ENCODE measurements around the gene PLA2G4B.

The PLA2G4B gene

DNA sequence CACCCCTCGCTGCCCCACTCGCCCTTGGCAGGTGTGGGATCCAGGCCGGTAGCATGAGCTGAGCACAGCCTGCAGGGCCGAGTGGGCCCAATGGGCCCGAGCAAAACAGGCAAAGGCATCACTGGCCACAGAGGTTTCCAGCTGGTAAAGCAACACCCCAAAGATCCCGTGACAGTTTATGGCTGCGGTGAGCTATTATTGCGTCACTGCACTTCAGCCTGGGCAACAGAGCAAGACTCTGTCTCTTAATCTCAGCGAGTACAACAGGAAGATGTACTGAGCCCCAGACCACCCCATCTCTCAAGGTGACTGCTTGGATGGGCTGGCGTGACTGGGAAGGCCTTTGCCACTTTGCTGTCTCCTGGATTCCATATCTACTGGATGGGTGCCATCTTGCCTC lies 6.4 kb upstream of the PLA2G4B start:
- no peak overlapping the region for H3K4me3 ChIP-seq (ENCODE audit: low read depth, low read length)
- no peaks in the 10 kb centered on the region for H3K9me3 ChIP-seq (ENCODE audit: severe bottlenecking)
- no peaks in the 10 kb centered on the region; the same call in 1 of the 2 replicates for H3K36me3 ChIP-seq
- DNase-seq: no peak
- TF ChIP-seq, protein P1, sequence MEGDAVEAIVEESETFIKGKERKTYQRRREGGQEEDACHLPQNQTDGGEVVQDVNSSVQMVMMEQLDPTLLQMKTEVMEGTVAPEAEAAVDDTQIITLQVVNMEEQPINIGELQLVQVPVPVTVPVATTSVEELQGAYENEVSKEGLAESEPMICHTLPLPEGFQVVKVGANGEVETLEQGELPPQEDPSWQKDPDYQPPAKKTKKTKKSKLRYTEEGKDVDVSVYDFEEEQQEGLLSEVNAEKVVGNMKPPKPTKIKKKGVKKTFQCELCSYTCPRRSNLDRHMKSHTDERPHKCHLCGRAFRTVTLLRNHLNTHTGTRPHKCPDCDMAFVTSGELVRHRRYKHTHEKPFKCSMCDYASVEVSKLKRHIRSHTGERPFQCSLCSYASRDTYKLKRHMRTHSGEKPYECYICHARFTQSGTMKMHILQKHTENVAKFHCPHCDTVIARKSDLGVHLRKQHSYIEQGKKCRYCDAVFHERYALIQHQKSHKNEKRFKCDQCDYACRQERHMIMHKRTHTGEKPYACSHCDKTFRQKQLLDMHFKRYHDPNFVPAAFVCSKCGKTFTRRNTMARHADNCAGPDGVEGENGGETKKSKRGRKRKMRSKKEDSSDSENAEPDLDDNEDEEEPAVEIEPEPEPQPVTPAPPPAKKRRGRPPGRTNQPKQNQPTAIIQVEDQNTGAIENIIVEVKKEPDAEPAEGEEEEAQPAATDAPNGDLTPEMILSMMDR (IDR thresholded peaks at IDR 0.05; ENCODE audit: low read depth, low read length): no peak
- H3K27ac ChIP-seq: no peak overlapping the region
- no peaks in the 10 kb centered on the region for H3K27me3 ChIP-seq (ENCODE audit: insufficient read depth, low read depth, severe bottlenecking)

DNA sequence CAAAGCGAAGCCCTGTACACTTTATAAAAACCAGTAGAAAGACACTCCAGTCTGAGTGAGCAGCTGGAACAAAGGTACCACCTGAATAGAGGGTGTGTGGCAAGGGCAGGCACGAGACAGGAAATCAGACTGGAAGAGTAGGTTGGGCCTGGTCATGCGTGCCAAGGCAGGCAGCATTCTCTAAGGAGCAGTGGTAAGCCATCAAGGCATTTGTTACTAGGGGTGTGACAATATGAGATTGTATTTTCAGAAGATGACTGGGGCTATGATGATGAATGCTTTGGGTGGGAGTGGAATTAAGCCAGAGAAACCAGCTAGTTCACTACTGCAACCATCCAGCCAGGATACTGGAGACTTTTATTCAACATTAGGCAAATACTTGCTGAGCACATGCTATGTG lies 5.8 kb upstream of the PLA2G4B start:
- TF ChIP-seq, protein P1 (IDR thresholded peaks at IDR 0.05; ENCODE audit: low read depth, low read length): no peak
- H3K27ac ChIP-seq: no peak overlapping the region
- H3K9me3 ChIP-seq (ENCODE audit: severe bottlenecking): no peaks in the 10 kb centered on the region
- H3K36me3 ChIP-seq: no peaks in the 10 kb centered on the region; the same call in 1 of the 2 replicates
- no peak overlapping the region for H3K4me3 ChIP-seq (ENCODE audit: low read depth, low read length)
- H3K27me3 ChIP-seq (ENCODE audit: insufficient read depth, low read depth, severe bottlenecking): no peaks in the 10 kb centered on the region
- no peak for DNase-seq

DNA sequence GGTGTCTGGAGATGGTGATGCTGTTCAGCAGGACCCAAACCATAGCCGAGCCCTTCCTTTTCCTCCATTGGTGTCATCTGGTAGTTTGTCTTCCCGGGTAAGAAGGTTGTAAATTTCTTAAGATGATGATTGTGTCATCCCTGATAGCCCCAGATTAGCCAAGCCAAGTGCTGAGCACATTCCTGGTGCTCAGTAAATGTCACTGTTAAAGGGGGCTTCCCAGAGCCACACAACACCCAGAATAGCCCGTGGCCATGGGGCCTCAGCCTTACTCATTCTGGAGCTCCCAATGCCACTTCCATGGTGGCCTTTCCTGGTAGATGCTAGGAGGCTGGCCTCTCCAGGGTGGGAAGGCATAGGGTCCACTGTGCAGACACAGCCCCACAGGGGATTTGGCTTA lies 4.6 kb upstream of the PLA2G4B start:
- no peaks in the 10 kb centered on the region for H3K27me3 ChIP-seq (ENCODE audit: insufficient read depth, low read depth, severe bottlenecking)
- TF ChIP-seq, protein P1 (IDR thresholded peaks at IDR 0.05; ENCODE audit: low read depth, low read length): no peak
- no peak for DNase-seq

GRCh38 chr15:41836073-41836472 lies 2.6 kb upstream of the PLA2G4B start:
- Histone ChIP-seq H3K9me3 (ENCODE audit: severe bottlenecking) (no peaks in the 10 kb centered on the region), H3K27me3 (ENCODE audit: insufficient read depth, low read depth, severe bottlenecking) (no peaks in the 10 kb centered on the region), H3K36me3 (peaks cover 5% of the 10 kb centered on the region), H3K4me3 (ENCODE audit: low read depth, low read length) (no peak overlapping the region), H3K27ac (no peak overlapping the region)
- TF ChIP-seq, protein P1 (IDR thresholded peaks at IDR 0.05; ENCODE audit: low read depth, low read length): no peak
- DNase-seq: no peak

More for the DNA sequence above, 4.6 kb upstream of the PLA2G4B start:
- H3K9me3 ChIP-seq (ENCODE audit: severe bottlenecking): no peaks in the 10 kb centered on the region
- no peak overlapping the region for H3K4me3 ChIP-seq (ENCODE audit: low read depth, low read length)
- H3K36me3 ChIP-seq: no peaks in the 10 kb centered on the region; the same call in 1 of the 2 replicates
- H3K27ac ChIP-seq: no peak overlapping the region

DNA sequence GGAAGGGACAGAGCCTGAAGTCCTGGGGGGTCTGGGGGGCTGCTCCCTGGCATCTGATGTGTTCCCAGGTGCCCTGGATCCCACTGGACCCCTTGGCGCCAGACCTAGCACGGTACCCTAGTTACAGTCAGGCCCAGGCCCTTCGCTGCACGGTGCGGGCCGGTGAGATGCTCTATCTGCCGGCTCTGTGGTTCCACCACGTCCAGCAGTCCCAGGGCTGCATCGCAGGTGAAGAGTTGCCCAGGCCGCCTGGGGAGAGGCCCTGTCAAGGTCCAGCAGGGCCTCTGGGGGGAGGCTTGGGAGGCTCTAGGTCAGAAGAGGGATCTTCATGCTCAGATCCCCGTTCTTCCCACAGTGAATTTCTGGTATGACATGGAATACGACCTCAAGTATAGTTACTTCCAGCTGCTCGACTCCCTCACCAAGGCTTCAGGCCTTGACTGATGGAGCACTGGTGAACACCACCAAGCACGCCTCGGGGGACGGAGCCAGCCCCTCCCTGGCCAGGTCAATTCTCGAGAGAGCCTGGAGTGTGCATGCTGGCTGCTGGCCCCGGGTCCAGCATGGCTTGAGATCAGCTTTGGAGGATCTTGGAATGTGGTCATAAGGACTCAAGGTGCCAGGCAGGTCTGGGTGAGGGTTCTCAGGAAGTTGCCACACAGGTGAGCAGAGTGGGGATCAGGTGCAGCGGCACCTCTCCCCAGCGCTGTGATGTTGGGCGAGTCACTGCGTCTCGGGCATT lies 1.8 kb upstream of the PLA2G4B start:
- TF ChIP-seq, protein P1 (IDR thresholded peaks at IDR 0.05; ENCODE audit: low read depth, low read length): no peak
- peaks cover 5% of the 10 kb centered on the region for H3K36me3 ChIP-seq
- H3K27me3 ChIP-seq (ENCODE audit: insufficient read depth, low read depth, severe bottlenecking): no peaks in the 10 kb centered on the region
- H3K27ac ChIP-seq: no peak overlapping the region
- H3K9me3 ChIP-seq (ENCODE audit: severe bottlenecking): no peaks in the 10 kb centered on the region
- no peak for DNase-seq
- H3K4me3 ChIP-seq (ENCODE audit: low read depth, low read length): no peak overlapping the region
